Stimulated activated CD8-positive, alpha-beta memory T cell treated with anti-CD3 and anti-CD28 coated beads, Interleukin-7, amount 100 ng/mL, for 1 hour (primary cell): ENCODE results near the gene TENM4.

Experiments used
- DNase-seq, 2 donors: peaks; one replicate each; pipeline ENCODE4 v3.0.0-alpha.2; 2020; ENCODE audit warnings: low read depth in 2 of 2

Gene TENM4

GRCh38 chr11:78699609-78700135, 741.2 kb downstream of the TENM4 start:
- DNase-seq, result no peak

GRCh38 chr11:78698612-78699011, 742.2 kb downstream of the TENM4 start:
- no peak for DNase-seq

GRCh38 chr11:78696177-78696576, 744.7 kb downstream of the TENM4 start:
- DNase-seq, result no peak

GRCh38 chr11:78694152-78694551, 746.7 kb downstream of the TENM4 start:
- no peak for DNase-seq

GRCh38 chr11:78691215-78691614, 749.6 kb downstream of the TENM4 start:
- DNase-seq, result no peak

- DNase-seq, result no peak
These were observed 750.4 kb downstream of the TENM4 start for GRCh38 chr11:78690352-78690987.

- no peak for DNase-seq
These were observed 751.2 kb downstream of the TENM4 start for GRCh38 chr11:78689585-78690153.

GRCh38 chr11:78689101-78689500, 751.7 kb downstream of the TENM4 start:
- DNase-seq, result no peak

GRCh38 chr11:78688460-78688859, 752.4 kb downstream of the TENM4 start:
- DNase-seq, result no peak

GRCh38 chr11:78685156-78685555, 755.7 kb downstream of the TENM4 start:
- DNase-seq, result no peak

- DNase-seq, result no peak
These were observed 756.5 kb downstream of the TENM4 start for GRCh38 chr11:78684377-78684776.

- DNase-seq, result no peak
These were observed 757.1 kb downstream of the TENM4 start for GRCh38 chr11:78683774-78684173.

- DNase-seq, result no peak
These were observed 764.7 kb downstream of the TENM4 start for GRCh38 chr11:78676026-78676557.

- DNase-seq, result no peak
These were observed 767.8 kb downstream of the TENM4 start for GRCh38 chr11:78672850-78673620.

- no peak for DNase-seq
These were observed 771.6 kb downstream of the TENM4 start for GRCh38 chr11:78669249-78669648.

- DNase-seq, result no peak
These were observed 773.4 kb downstream of the TENM4 start for GRCh38 chr11:78667461-78667860.

- DNase-seq, result no peak
These were observed 774.1 kb downstream of the TENM4 start for GRCh38 chr11:78666675-78667160.

- no peak for DNase-seq
These were observed 776.2 kb downstream of the TENM4 start for GRCh38 chr11:78664636-78665035.

GRCh38 chr11:78662811-78663210, 778.0 kb downstream of the TENM4 start:
- DNase-seq, result no peak

- no peak for DNase-seq
These were observed 780.4 kb downstream of the TENM4 start for GRCh38 chr11:78660471-78660870.

GRCh38 chr11:78659326-78660270, 781.2 kb downstream of the TENM4 start:
- no peak for DNase-seq
